Activated CD8-positive, alpha-beta memory T cell treated with anti-CD3 and anti-CD28 coated beads, Interleukin-2, amount 50 U/mL, for 48 hours (primary cell): ENCODE measurements around the gene PHC2.
"Not testable (repeated sequence)": the region's sequence is repeated elsewhere in the genome, so short reads cannot be mapped to it uniquely, and the experiment has no call there.

Experiments
- DNase-seq: peaks from one replicate; pipeline ENCODE4 v3.0.0-alpha.2; 2020

Gene PHC2

GRCh38 chr1:33306653-33307493 lies 124.0 kb downstream of the PHC2 start:
- no peak for DNase-seq

- no peak for DNase-seq
Measured at GRCh38 chr1:33305816-33306652, 124.9 kb downstream of the PHC2 start.

- DNase-seq, result no peak
Measured at GRCh38 chr1:33305016-33305415, 125.9 kb downstream of the PHC2 start.

- no peak for DNase-seq
Measured at GRCh38 chr1:33302325-33302724, 128.6 kb downstream of the PHC2 start.

GRCh38 chr1:33301273-33301984 lies 129.5 kb downstream of the PHC2 start:
- no peak for DNase-seq

GRCh38 chr1:33300673-33301072 lies 130.2 kb downstream of the PHC2 start:
- DNase-seq, result no peak

- DNase-seq, result no peak
Measured at GRCh38 chr1:33299461-33300155, 131.3 kb downstream of the PHC2 start.

GRCh38 chr1:33298623-33299277 lies 132.1 kb downstream of the PHC2 start:
- DNase-seq, result peak; percentile 82

GRCh38 chr1:33297911-33298622 lies 132.8 kb downstream of the PHC2 start:
- no peak for DNase-seq

- DNase-seq, result no peak
Measured at GRCh38 chr1:33296824-33297223, 134.1 kb downstream of the PHC2 start.

GRCh38 chr1:33296082-33296458 lies 134.8 kb downstream of the PHC2 start:
- DNase-seq, result no peak

- peak; percentile 97 for DNase-seq
Measured at GRCh38 chr1:33295450-33296081, 135.3 kb downstream of the PHC2 start.

GRCh38 chr1:33295023-33295422 lies 135.9 kb downstream of the PHC2 start:
- DNase-seq, result no peak

- no peak for DNase-seq
Measured at GRCh38 chr1:33294071-33295010, 136.6 kb downstream of the PHC2 start.

- DNase-seq, result no peak
Measured at GRCh38 chr1:33292726-33293340, 138.1 kb downstream of the PHC2 start.

- not testable (repeated sequence) for DNase-seq
Measured at GRCh38 chr1:33290615-33291014, 140.3 kb downstream of the PHC2 start.

GRCh38 chr1:33289858-33290154 lies 141.1 kb downstream of the PHC2 start:
- no peak for DNase-seq

- DNase-seq, result no peak
Measured at GRCh38 chr1:33288976-33289857, 141.7 kb downstream of the PHC2 start.

- DNase-seq, result no peak
Measured at GRCh38 chr1:33287317-33287716, 143.6 kb downstream of the PHC2 start.
